GM18502 (cell line): ENCODE results near the gene CAPZA2.
A peak's percentile ranks its signal among the peaks of the same experiment; 100 is the strongest.
"Not testable (repeated sequence)": the region's sequence is repeated elsewhere in the genome, so short reads cannot be mapped to it uniquely, and the experiment has no call there.

Experiments
- ATAC-seq: cut with Tn5 transposase; IDR thresholded peaks from one replicate; pipeline ENCODE4 v1.9.1; 2021; ENCODE audit warnings: mild to moderate bottlenecking; ENCODE audit not compliant: unreplicated experiment, poor library complexity

Gene CAPZA2

DNA sequence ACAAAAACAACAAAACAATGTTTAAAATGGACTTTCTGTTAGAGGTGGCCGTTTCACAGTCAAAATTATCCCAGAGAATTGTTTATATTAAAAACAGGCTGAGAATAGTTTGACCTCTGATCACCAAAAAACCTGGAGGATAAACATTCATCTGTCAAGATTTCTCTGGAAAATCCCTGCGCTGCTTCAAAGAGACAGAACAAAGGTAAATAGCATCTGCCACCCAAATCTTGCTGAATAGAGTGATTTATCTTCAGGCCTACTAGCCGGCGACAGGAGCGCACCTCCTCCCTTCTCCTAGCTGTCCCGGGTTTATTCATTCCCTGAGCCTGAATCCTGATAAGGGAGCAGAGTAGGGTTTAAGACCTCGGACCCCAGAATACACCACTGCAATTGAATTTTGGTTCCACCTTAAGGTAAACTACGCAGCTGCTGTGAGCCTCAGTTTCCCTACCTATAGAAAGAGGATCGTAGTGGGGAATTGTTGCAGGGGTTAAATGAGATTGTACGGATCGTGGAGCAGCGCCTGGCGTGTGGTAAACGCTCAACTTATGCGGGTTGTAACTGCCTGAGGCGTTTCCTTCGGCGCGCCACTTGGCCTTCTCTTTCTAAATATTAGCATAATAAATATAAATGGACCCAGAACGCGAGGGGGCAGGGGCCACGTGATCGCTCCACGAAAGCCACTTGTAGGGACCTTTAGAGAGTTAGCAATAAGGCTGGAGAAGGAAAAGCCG lies 90.4 kb downstream of the CAPZA2 start:
- peak; percentile 24 for ATAC-seq

DNA sequence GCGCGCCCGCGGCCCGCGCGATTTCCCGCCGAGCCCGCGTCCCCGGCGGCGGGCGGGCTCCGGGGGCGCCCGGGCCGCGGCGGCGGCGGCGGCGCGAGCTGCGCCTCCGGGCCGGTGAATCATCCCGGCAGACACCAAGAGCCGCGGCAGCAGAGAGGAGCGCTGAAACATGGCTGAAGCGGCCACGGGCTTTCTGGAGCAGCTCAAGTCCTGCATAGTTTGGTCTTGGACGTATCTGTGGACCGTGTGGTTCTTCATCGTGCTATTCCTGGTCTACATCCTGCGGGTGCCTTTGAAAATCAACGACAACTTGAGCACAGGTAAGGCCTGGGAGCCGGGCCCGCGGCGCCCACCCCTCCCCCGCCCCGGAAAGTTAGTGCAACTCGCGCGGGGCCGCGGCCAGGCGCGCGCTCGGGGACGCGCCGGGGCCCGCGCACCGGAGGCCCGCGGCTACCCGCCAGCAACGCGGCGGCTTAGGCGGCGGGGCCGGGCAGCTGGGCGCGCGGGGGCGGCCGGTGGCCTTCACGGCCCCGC lies 91.1 kb downstream of the CAPZA2 start, which contains the start of gene ST7:
ST7 (plus strand) TSS at position 130 of the 534 bp plus-strand sequence; CDS start at position 170, 40 bp downstream.
- peak; percentile 47 for ATAC-seq

DNA sequence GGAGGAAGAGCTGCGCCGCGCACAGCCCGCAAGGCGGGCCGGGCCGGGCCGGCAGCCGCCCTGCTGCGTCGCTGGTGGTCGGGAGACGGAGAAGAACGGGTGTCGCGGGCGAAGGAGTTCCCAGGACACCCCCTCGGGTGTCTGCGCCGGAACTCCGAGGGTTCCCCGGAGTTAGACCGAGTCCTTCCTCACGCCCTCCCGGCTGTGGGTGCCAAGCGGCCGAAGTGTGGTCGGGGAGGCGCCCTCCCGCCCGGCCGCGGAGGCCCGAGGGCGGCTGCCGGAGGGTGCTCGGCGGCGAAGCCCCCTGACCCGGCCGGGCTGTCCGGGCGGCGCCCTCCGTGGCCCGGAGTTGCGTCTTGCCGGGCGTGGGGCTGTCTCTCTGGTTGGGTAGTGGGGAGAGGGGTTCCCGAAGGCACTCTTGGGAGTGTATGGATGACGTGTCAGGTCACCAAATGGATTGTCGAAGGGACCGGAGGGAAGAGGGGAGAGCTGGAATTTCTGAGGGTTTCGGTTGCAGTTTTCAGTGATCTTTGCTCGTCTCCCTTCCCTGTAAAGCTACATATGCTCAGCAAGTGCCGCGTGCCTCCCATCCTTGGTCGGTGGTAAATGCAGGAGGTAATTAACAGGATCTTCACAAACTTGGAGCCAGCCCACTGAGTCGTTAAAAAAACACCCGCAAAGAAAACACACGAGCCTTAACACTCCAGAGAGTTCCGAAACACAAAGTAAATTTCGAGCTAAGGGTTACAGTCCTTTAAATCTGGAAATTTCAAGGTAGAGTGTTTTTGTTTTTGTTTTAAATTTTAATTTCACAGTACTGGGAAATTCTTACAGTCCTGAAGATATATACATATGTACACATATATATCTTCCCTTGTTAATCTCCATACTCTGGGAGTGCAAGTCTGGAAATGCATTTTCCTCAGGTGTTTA lies 91.8 kb downstream of the CAPZA2 start:
- peak; percentile 24 for ATAC-seq

DNA sequence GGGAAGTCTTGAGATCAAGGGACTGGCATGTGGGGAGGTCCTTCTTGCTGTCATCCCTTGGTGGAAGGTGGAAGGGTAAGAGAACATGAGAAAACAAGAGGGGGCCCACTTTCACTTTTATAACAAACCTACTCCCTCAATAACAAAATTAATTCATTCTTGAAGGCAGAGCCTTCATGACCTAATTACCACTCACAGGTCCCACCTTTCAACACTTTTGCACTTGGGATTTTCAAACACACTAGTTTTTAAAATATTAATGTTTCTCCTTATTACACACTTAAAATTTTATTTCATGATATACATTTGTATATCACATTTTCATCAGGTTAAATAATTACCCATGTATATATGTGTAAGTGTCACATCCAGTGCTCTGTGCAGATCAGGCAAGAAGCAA lies 93.0 kb downstream of the CAPZA2 start:
- no peak for ATAC-seq

DNA sequence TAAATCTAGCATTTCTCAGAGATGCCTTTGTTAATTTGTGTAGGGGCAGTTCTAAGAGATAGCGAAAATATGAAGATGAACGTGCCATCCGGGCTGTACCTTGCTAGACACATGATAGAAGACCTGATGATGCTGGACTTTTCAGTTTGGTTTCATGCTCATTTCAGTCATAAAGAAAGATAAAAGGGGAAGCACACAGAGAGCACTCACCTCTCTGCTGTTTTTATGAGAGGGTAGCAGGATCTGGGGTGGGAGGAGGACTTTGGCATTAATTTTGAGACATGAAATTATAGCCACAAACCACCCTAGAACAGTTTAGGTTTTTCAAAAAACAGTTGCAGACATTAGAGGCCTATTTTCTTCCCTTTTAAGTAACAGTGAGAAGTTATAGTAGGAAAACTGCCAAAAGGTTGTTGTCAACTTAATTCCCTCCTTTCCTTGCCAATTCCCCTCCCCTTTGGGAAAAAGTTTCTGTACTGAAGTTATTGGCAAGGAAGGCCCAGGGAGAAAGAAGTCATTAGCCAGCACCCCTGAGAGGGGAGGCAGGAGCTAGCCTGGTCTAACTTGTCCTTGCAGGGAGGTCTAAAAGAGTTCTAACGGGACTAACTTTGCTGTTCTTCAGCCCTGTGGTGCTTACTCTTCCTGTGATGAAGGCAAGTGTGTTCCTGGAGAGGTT lies 93.6 kb downstream of the CAPZA2 start:
- ATAC-seq = peak; percentile 77

DNA sequence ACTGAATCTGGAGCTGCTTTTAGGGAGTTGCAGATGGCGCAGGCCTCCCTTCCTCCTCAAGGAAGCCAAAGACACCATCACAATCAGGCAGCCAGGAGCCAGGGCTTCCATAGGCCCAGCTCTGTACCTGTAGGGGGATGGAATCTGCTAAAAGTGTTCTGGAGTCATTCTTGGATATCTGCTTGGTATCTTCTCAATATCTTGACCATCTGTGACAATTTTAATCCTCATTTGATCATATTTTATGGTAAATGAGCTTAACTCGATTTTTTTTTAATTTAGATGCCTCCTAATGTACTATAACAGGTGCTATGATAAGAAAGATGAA lies 94.1 kb downstream of the CAPZA2 start:
- no peak for ATAC-seq

DNA sequence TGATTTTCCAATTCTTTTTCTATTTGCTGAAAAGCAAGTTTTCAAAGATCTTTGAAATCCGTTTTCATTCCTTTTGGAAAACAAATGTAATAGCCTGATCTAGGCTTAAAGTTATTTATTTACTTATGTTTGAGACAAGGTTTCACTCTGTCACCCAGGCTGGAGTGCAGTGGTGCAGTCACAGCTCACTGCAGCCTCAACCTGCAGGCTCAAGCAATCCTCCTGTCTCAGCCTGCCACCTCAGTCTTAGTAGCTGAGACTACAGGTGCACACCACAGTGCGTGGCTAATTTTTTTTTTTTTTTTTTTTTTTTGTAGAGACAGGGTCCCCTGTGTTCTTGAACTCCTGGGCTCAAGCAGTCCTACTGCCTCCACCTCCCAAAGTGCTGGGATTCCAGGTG lies 95.5 kb downstream of the CAPZA2 start:
- ATAC-seq = peak; percentile 26

DNA sequence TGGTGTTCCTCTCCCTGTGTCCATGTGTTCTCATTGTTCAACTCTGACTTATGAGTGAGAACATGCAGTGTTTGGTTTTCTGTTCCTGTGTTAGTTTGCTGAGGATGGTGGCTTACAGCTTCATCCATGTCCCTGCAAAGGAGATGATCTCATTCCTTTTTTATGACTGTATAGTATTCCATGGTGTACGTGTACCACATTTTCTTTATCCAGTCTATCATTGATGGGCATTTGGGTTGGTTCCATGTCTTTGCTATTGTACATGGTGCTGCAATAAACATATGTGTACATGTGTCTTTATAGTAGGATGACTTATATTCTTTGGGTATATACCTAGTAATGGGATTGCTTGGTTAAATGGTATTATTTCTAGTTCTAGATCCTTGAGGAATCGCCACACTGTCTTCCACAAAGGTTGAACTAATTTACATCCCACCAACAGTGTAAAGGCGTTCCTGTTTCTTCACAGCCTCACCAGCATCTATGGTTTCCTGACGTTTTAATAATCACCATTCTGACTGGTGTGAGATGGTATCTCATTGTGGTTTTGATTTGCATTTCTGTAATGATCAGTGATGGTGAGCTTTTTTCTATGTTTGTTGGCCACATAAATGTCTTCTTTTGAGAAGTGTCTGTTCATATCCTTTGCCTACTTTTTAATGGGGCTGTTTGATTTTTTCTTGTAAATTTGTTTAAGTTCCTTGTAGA lies 99.7 kb downstream of the CAPZA2 start:
- not testable (repeated sequence) for ATAC-seq

DNA sequence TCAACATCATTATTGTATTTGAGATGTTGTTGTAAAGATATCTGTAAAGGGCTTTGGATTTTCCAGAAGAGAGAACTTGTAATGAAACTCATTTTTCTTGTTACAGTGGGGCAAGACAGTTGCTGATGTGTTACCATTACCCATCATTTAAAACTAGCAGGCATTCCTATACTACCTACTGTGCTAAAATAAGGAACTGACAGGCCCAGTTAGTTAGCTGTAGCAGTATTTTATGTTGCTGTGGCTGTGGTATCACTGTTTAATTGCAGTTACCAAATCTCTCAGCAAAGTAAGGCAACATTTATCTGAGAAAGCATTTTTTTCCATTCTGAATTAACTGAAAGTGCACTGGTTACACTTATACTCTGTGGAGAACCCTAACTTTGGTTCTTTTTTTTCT lies 100.8 kb downstream of the CAPZA2 start:
- no peak for ATAC-seq

DNA sequence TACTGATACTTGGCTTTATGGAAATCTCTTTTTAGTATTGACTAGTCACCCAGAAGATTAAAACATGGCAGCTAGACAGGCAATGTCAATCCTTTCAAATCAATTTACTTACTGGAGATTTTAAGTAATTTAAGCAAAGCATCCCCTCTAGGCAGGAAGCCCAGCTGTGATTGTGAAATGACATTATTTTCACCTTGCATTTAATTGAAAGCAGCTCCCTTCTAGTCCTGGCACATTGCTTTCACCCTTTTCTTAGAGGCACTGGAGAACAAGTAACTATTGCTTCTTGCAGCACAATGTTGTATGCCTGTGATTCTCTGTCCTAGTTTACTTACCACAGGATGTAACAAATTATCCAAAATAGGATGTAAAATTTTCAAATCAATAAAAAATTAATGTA lies 104.2 kb downstream of the CAPZA2 start:
- no peak for ATAC-seq

DNA sequence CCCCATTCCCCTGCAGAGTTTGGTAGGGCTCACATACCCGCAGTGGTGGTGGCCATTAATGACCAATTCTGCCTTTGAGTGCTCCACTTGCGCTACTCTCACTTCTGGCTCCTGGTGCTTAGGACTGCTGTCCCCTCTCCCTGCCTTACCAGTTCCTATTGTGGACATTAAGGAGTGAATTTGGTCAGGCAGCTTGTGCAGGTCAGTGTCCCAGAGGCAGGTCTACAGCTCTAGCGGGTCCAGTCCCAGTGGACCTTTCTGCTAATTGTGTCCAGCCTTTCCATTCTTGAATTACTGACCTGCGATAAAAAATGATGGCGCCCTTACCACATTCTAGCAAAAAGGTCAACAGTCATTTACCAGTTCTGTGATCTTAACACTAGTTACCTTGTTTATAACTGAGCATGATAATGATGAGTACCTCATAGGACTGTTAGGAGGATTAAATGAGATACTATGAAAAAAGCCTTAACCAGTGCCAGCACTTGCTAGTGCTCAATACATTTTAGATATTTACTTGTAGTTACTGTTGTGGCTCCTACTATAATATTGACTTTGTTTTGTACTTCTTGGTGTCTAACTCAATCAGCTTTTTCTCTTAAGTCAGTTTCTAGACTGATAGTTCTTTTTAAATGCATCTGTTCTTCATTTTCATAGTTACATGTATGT lies 105.0 kb downstream of the CAPZA2 start:
- no peak for ATAC-seq

DNA sequence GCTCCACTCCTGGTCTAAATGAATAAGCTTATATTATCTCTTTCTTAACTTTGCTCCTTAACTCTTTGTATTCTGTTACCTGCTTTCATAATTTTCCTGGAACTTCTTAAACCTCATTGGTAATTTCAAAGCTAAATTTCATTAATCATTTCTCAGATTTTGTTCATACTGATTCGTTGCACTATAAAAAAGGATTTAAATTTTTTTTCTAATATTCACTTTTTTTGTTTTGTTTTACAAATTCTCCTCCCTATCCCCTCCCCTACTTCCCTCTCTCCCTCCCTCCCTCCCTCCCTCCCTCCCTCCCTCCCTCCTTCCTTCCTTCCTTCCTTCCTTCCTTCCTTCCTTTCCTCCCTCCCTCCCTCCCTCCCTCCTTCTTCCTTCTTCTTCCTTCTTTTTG lies 105.6 kb downstream of the CAPZA2 start:
- no peak for ATAC-seq

DNA sequence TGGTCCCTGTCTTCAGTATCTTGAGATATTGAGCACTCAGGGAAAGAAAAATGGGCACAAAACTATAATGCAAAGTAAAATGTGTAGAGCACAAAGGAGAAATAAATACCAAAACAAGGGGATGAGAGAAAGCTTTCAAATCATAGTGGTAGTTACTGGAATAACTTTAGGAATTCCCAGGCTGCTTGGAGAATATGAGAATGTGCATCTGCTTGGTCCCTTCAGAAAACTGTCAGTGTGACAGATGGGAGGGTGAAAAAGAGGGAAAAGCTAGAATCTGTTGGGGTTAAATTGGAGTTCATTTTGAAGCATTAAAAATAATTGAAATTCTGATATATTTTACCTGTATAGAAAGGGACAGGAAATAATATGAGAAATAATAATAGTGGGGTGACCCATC lies 106.2 kb downstream of the CAPZA2 start:
- no peak for ATAC-seq

DNA sequence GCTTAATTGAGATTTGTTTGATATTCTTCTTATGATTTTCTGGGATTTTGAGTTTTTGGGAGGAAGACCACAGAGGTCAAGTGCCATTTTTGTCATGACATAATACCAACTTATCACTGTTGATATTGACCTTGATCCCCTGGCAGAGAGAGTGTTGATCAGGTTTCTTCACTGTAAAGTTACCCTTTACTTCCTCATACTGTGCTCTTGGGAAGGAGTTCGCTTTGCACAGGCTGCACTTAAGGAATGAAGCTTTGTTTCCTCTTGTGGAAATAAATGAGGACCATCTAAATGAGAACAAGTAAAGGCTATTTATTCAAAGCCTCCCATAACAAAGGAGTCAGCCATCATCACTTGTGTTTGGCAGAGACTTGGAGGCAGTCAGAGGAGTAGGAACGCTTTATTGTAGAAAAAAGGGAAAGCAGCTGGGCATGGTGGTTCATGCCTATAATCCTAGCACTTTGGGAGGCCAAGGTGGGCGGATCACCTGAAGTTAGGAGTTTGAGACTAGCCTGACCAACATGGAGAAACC lies 107.0 kb downstream of the CAPZA2 start:
- ATAC-seq = no peak

DNA sequence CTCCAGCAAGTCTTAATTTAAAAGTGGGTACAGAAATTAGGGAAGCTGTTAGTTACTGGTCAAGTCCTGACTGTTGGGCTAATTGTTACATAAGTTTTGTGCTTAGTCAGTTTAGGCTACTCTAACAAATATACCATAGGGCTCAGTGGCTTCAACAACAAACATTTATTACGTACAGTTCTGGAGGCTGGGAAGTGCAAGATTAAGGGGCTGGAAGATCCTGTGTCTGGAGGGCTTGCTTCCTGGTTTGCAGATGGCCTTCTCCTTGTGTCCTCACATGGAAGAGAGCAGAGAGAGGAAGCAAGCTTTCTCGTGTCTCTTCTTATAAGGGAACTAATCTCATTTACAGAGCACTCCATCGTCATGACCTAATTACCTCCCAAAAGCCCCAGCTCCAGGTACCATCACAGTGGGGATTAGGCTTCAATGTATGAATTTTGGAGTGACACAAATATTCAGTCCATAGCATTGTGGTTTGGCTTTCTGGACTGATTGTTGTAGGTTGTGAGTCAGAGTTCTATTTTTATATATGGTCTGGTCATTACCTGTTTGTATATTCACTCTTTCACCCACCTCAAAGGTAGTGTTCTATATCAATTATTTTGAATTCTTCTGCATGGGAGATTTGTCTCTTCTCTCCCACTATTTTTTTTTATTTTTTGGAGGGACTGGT lies 108.0 kb downstream of the CAPZA2 start:
- peak; percentile 81 for ATAC-seq

DNA sequence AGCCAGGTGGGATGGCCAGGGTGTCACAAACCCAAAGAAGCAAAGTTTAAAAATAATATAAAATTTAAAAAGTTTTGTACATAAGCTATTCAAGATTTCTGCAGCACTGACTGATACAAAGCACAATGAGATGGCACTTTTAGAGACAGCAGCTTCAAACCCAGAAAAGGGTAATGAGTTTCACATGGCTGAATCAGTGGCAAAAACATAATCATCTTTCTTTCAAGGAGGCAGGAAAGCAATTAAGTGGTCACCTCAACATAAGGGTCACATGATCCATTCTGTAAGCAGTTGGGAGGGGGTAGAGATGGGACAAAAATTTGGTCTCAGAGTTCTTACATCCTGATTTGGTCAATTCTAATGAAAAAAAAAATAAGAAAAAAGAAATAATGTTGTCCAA lies 108.8 kb downstream of the CAPZA2 start:
- ATAC-seq = not testable (repeated sequence)
